Tongue (tissue), 2 donors: ENCODE measurements around the gene ART4. TPM values are rescaled to one million over a fixed set of nuclear protein-coding genes. Genes with fewer than 3 reads are reported as not detected.

Experiments used
- DNase-seq: peaks from one replicate; pipeline ENCODE4 v3.0.0-alpha.2; 2015
- total RNA-seq: library from RNA; depleted of rRNA; stranded (reverse); fragments of >200 nt; gene quantifications from one replicate; pipeline ENCODE4 v1.2.3, GENCODE V29; 2014

The ART4 gene
- 0.10 TPM for total RNA-seq

GRCh38 chr12:14843425-14843887 lies at the start of gene ART4:
Gene ART4, minus strand, starts transcription at chr12:14843526. Its CDS starts 413 bp downstream, at chr12:14843113.
- DNase-seq: no peak

GRCh38 chr12:14892726-14893505 lies 49.6 kb upstream of the ART4 start:
- DNase-seq: peak; percentile 67

GRCh38 chr12:14890701-14891100 lies 47.4 kb upstream of the ART4 start:
- no peak for DNase-seq

- no peak for DNase-seq
Measured at GRCh38 chr12:14886271-14886670, 42.9 kb upstream of the ART4 start.

- DNase-seq: peak; percentile 81
Measured at GRCh38 chr12:14885718-14886221, 42.4 kb upstream of the ART4 start, which contains the start of gene MGP. Gene MGP, minus strand, starts transcription at chr12:14885854. Its CDS starts 63 bp downstream, at chr12:14885791.

GRCh38 chr12:14884458-14884878 lies 41.1 kb upstream of the ART4 start:
- DNase-seq: peak; percentile 92

- peak; percentile 92 for DNase-seq
Measured at GRCh38 chr12:14883686-14884085, 40.4 kb upstream of the ART4 start.

- DNase-seq: no peak
Measured at GRCh38 chr12:14880890-14881453, 37.6 kb upstream of the ART4 start.

GRCh38 chr12:14879222-14879933 lies 36.1 kb upstream of the ART4 start:
- no peak for DNase-seq

GRCh38 chr12:14878488-14878887 lies 35.2 kb upstream of the ART4 start:
- no peak for DNase-seq

GRCh38 chr12:14876833-14877232 lies 33.5 kb upstream of the ART4 start:
- DNase-seq: no peak

- no peak for DNase-seq
Measured at GRCh38 chr12:14874882-14875281, 31.6 kb upstream of the ART4 start.

GRCh38 chr12:14873440-14874185 lies 30.3 kb upstream of the ART4 start:
- no peak for DNase-seq

- DNase-seq: no peak
Measured at GRCh38 chr12:14871886-14872285, 28.6 kb upstream of the ART4 start.

GRCh38 chr12:14871247-14871646 lies 27.9 kb upstream of the ART4 start:
- no peak for DNase-seq

- no peak for DNase-seq
Measured at GRCh38 chr12:14868916-14869506, 25.7 kb upstream of the ART4 start.

GRCh38 chr12:14860490-14860889 lies 17.2 kb upstream of the ART4 start:
- no peak for DNase-seq

GRCh38 chr12:14858513-14858912 lies 15.2 kb upstream of the ART4 start:
- DNase-seq: no peak

- peak; percentile 46 for DNase-seq
Measured at GRCh38 chr12:14854586-14855183, 11.4 kb upstream of the ART4 start.

GRCh38 chr12:14853961-14854360 lies 10.6 kb upstream of the ART4 start:
- DNase-seq: peak; percentile 59

GRCh38 chr12:14852880-14853279 lies 9.6 kb upstream of the ART4 start:
- no peak for DNase-seq
